Colonic mucosa (tissue), 4 donors: Measurements from ENCODE around the gene KAT8. TPM values are rescaled to one million over a fixed set of nuclear protein-coding genes. Genes with fewer than 3 reads are reported as not detected.
A peak's percentile ranks its signal among the peaks of the same experiment; 100 is the strongest.

ENCODE experiments used
- DNase-seq: peaks from one replicate; pipeline ENCODE4 v3.0.0-alpha.2; 2020
- H3K27ac ChIP-seq: fragments of 200-600 bp; one replicate; pipeline ENCODE4 v1.8.0; 2021
- H3K27me3 ChIP-seq: fragments of 200-600 bp; one replicate; pipeline ENCODE4 v1.8.0; 2021
- H3K36me3 ChIP-seq: fragments of 200-600 bp; one replicate; pipeline ENCODE4 v1.8.0; 2021
- H3K4me1 ChIP-seq: fragments of 200-600 bp; one replicate; pipeline ENCODE4 v1.8.0; 2021; ENCODE audit warnings: mild to moderate bottlenecking
- H3K4me3 ChIP-seq: fragments of 200-600 bp; one replicate; pipeline ENCODE4 v1.8.0; 2021
- H3K9ac ChIP-seq, 2 donors: one replicate each; pipeline ENCODE4 v1.7.0; 2013; ENCODE audit warnings: control low read depth in 2 of 2, low read depth in 2 of 2, low read length in 2 of 2
- H3K9me3 ChIP-seq: fragments of 200-600 bp; one replicate; pipeline ENCODE4 v1.8.0; 2021
- CTCF ChIP-seq: fragments of 200-600 bp; IDR thresholded peaks from one replicate; pipeline ENCODE4 v1.8.0; 2022; ENCODE audit warnings: antibody characterized with exemption, mild to moderate bottlenecking
- intact Hi-C: fragments of 100-400 bp; cut with DNase I; formaldehyde crosslinking; loops from one replicate; pipeline ENCODE4 v1.14.1; 2022
- total RNA-seq, 2 donors: library from RNA; stranded (reverse); fragmentation: NEBNext Ultra II Directional in 1 of 2; extraction: Animal tissue kit (Norgen Biotek cat#: 25700) in 1 of 2; gene quantifications; one replicate each; pipeline ENCODE4 v1.2.1, GENCODE V29; 2021
- donor health status: healthy.
- donor health status: DM: no; HTN: no; CAD: no.
- donor health status: DM: no; HTN: no; CAD: no.

Gene KAT8
- total RNA-seq, 2 donors from 2014 or later, result 42.2 to 69.5 TPM

GRCh38 chr16:31073970-31074813 is 43.3 kb upstream of the KAT8 start, which contains the start of the genes ZNF646 and ZNF668:
ZNF646 (plus strand) TSS chr16:31074422; CDS start chr16:31076325, 1,903 bp downstream.
ZNF668 (minus strand) TSS chr16:31074240; CDS start chr16:31064459, 9,781 bp downstream.
- H3K4me1 ChIP-seq, result peaks cover 15% of the 10 kb centered on the region
- peak within 1 kb of the TSS; percentile 89 for H3K27ac ChIP-seq
- DNase-seq, result peak; percentile 98
- TF ChIP-seq CTCF, result no peak
- intact Hi-C loops, result no loop called here
- peaks cover 8% of the 10 kb centered on the region for H3K36me3 ChIP-seq
- no peaks in the 10 kb centered on the region for H3K9me3 ChIP-seq
- H3K27me3 ChIP-seq, result no peaks in the 10 kb centered on the region
- H3K4me3 ChIP-seq, result peak within 1 kb of the TSS; percentile 80
- H3K9ac ChIP-seq, result peak within 1 kb of the TSS; percentile 93 to 96

- Histone ChIP-seq H3K27me3 (no peaks in the 10 kb centered on the region), H3K4me1 (peaks cover 15% of the 10 kb centered on the region), H3K27ac (peak overlapping the region; percentile 89), H3K9me3 (no peaks in the 10 kb centered on the region), H3K4me3 (peak overlapping the region; percentile 80), H3K9ac (peak overlapping the region; percentile 75 to 96), H3K36me3 (peaks cover 12% of the 10 kb centered on the region)
- intact Hi-C loops, result no loop called here
- DNase-seq, result no peak
- TF ChIP-seq CTCF, result no peak
These were observed 42.7 kb upstream of the KAT8 start for GRCh38 chr16:31074814-31075183.

GRCh38 chr16:31076319-31076718 is 41.1 kb upstream of the KAT8 start:
- H3K4me1 ChIP-seq, result peaks cover 15% of the 10 kb centered on the region
- intact Hi-C loops, result no loop called here
- H3K27me3 ChIP-seq, result no peaks in the 10 kb centered on the region
- DNase-seq, result no peak
- no peak for TF ChIP-seq CTCF
- H3K9ac ChIP-seq, result no peak overlapping the region
- H3K36me3 ChIP-seq, result peaks cover 12% of the 10 kb centered on the region
- H3K4me3 ChIP-seq, result no peak overlapping the region
- no peaks in the 10 kb centered on the region for H3K9me3 ChIP-seq
- H3K27ac ChIP-seq, result no peak overlapping the region

- H3K4me3 ChIP-seq, result no peak overlapping the region
- no peaks in the 10 kb centered on the region for H3K9me3 ChIP-seq
- TF ChIP-seq CTCF, result no peak
- DNase-seq, result no peak
- H3K36me3 ChIP-seq, result peaks cover 12% of the 10 kb centered on the region
- no peak overlapping the region for H3K9ac ChIP-seq
- H3K27me3 ChIP-seq, result no peaks in the 10 kb centered on the region
- peaks cover 12% of the 10 kb centered on the region for H3K4me1 ChIP-seq
- intact Hi-C loops, result no loop called here
- H3K27ac ChIP-seq, result no peak overlapping the region
These were observed 40.4 kb upstream of the KAT8 start for GRCh38 chr16:31077024-31077423.

- Histone ChIP-seq H3K27me3 (no peaks in the 10 kb centered on the region), H3K27ac (no peak overlapping the region), H3K36me3 (peaks cover 12% of the 10 kb centered on the region), H3K9me3 (no peaks in the 10 kb centered on the region), H3K4me1 (peaks cover 8% of the 10 kb centered on the region), H3K4me3 (no peak overlapping the region), H3K9ac (no peak overlapping the region)
- intact Hi-C loops, result no loop called here
- TF ChIP-seq CTCF, result no peak
- DNase-seq, result no peak
These were observed 39.7 kb upstream of the KAT8 start for GRCh38 chr16:31077592-31078396.
